K562 (cell line): ENCODE measurements around the gene TPM4. TPM values are rescaled to one million over a fixed set of nuclear protein-coding genes. Genes with fewer than 3 reads are reported as not detected.

ENCODE experiments used
- ATF7 ChIP-seq: fragments of 450-650 bp; IDR thresholded peaks from 2 replicates; pipeline ENCODE4 v1.7.1; 2014; ENCODE audit warnings: mild to moderate bottlenecking, moderate library complexity
- E2F6 ChIP-seq, 2 experiments: IDR thresholded peaks; 2 replicates each; pipeline ENCODE4 v1.6.1; 2011; ENCODE audit warnings: borderline replicate concordance in 1 of 2, control low read depth in 1 of 2, low read depth in 1 of 2, low read length in 1 of 2, mild to moderate bottlenecking in 1 of 2, mixed read lengths in 1 of 2, moderate library complexity in 1 of 2; ENCODE audit not compliant: insufficient read depth in 1 of 2, insufficient read length in 1 of 2, poor library complexity in 1 of 2, severe bottlenecking in 1 of 2; ENCODE audit errors: extremely low read depth in 1 of 2
- HDAC2 ChIP-seq: fragments of 450-650 bp; IDR thresholded peaks from 2 replicates; pipeline ENCODE4 v1.6.1; 2016; ENCODE audit warnings: mild to moderate bottlenecking
- HDGF ChIP-seq: fragments of 450-650 bp; IDR thresholded peaks from 2 replicates; pipeline ENCODE4 v1.6.1; 2016
- LCOR ChIP-seq: sonication (generic); formaldehyde crosslinking; IDR thresholded peaks from 2 replicates; pipeline ENCODE4 v1.8.0; 2022; ENCODE audit warnings: mild to moderate bottlenecking, missing genetic modification reagents
- MYC ChIP-seq, 2 experiments: fragments of 250-450 bp in 1 of 2; sonication (Bioruptor Pico) in 1 of 2; IDR thresholded peaks; 2 replicates each; pipeline versions ENCODE4 v1.5.1 to v1.6.1; 2012 to 2021; ENCODE audit warnings: low read depth in 2 of 2, borderline replicate concordance in 1 of 2, improper control_type of control experiment in 1 of 2, low read length in 1 of 2, mild to moderate bottlenecking in 1 of 2, moderate library complexity in 1 of 2
- NCOR1 ChIP-seq: fragments of 450-650 bp; IDR thresholded peaks from 2 replicates; pipeline ENCODE4 v1.6.1; 2016; ENCODE audit warnings: mild to moderate bottlenecking, moderate library complexity
- PATZ1 ChIP-seq: fragments of 250-450 bp; sonication (Bioruptor Pico); IDR thresholded peaks from 2 replicates; pipeline ENCODE4 v1.5.0; 2020; ENCODE audit warnings: mild to moderate bottlenecking, borderline replicate concordance
- RCOR1 ChIP-seq, 2 experiments: IDR thresholded peaks; 2 replicates each; pipeline ENCODE4 v1.6.1; 2012; ENCODE audit warnings: low read depth in 2 of 2, low read length in 2 of 2, borderline replicate concordance in 1 of 2, improper control_type of control experiment in 1 of 2
- SMARCA5 ChIP-seq: fragments of 450-650 bp; IDR thresholded peaks from 2 replicates; pipeline ENCODE4 v1.6.1; 2016
- TFAP4 ChIP-seq: sonication (generic); formaldehyde crosslinking; IDR thresholded peaks from 2 replicates; pipeline ENCODE4 v1.8.0; 2022; ENCODE audit warnings: missing genetic modification reagents, mild to moderate bottlenecking, moderate library complexity, borderline replicate concordance
- TFE3 ChIP-seq: fragments of 450-650 bp; formaldehyde crosslinking; IDR thresholded peaks from 2 replicates; pipeline ENCODE4 v1.4.0; 2020; ENCODE audit warnings: mild to moderate bottlenecking, mixed read lengths
- TRIM24 ChIP-seq, 2 experiments: fragments of 450-650 bp; IDR thresholded peaks; 2 replicates each; pipeline ENCODE4 v1.6.1; 2016
- TSHZ1 ChIP-seq: fragments of 250-450 bp; sonication (Bioruptor Pico); IDR thresholded peaks from 2 replicates; pipeline ENCODE4 v1.4.0; 2020; ENCODE audit warnings: mild to moderate bottlenecking, moderate library complexity
- ZFP36 ChIP-seq: fragments of 150-350 bp; IDR thresholded peaks from 2 replicates; pipeline ENCODE4 v1.6.1; 2018; ENCODE audit warnings: low read length, low read depth; ENCODE audit not compliant: partially characterized antibody
- ZKSCAN3 ChIP-seq: fragments of 250-450 bp; sonication (Bioruptor Pico); IDR thresholded peaks from 2 replicates; pipeline ENCODE4 v1.4.0; 2020
- ZNF143 ChIP-seq: sonication (generic); formaldehyde crosslinking; IDR thresholded peaks from 2 replicates; pipeline ENCODE4 v1.9.0; 2022; ENCODE audit warnings: mild to moderate bottlenecking, missing genetic modification reagents
- ZNF239 ChIP-seq: fragments of 250-450 bp; sonication (Bioruptor Pico); IDR thresholded peaks from 2 replicates; pipeline ENCODE4 v1.4.0; 2020; ENCODE audit warnings: mild to moderate bottlenecking
- polyA plus RNA-seq, 8 experiments: library from polyadenylated mRNA; depleted of rRNA in 4 of 8; stranded (reverse) in 5 of 8; unstranded in 3 of 8; fragments of >200 nt; fragmentation: Nextera tagmentation in 2 of 8; fragmentation: Illumina TruSeq in 1 of 8; extraction: Ambion mirVana in 2 of 8; extraction: Trizol in 1 of 8; gene quantifications; 2 replicates each; pipeline versions ENCODE4 v1.2.1 to v1.2.3, GENCODE V29; 2011 to 2014; ENCODE audit warnings: inconsistent platforms in 1 of 8, missing spikeins in 1 of 8
- total RNA-seq, 7 experiments: library from RNA; depleted of rRNA in 6 of 7; stranded (reverse); fragments of >200 nt in 6 of 7; fragmentation: Illumina TruSeq in 2 of 7; extraction: Trizol in 2 of 7; gene quantifications; 2 replicates each; pipeline versions ENCODE4 v1.2.1 to v1.2.3, GENCODE V29; 2011 to 2021; ENCODE audit warnings: low replicate concordance in 1 of 7

TPM4 gene
- total and polyA plus RNA-seq, 9 of the 15 experiments (the other 6 are each of a cell fraction or from before 2014, with no cell fraction given), result 28.1 to 111 (median 77.4) TPM

- peak; percentile 90 for TF ChIP-seq TFAP4 (CRISPR knock-in tag)
- peak; percentile 57 for TF ChIP-seq MYC (IDR thresholded peaks at IDR 0.05; ENCODE audit: low read depth, low read length)
- no peak for TF ChIP-seq MYC (CRISPR knock-in tag; IDR thresholded peaks at IDR 0.05; ENCODE audit: borderline replicate concordance, low read depth)
- peak; percentile 99 for TF ChIP-seq SMARCA5
- TF ChIP-seq ZNF239, result no peak
- 0 out of 2 replicates have a peak, but pooled peaks have one; percentile 17 for TF ChIP-seq ATF7
- TF ChIP-seq NCOR1, result 0 out of 2 replicates have a peak, but pooled peaks have one; percentile 11
- peak in 1 of 2 experiments; percentile 33; a peak in 1 of 4 replicates for TF ChIP-seq TRIM24 (IDR thresholded peaks at IDR 0.05)
- peak; percentile 96 for TF ChIP-seq ZFP36
- no peak for TF ChIP-seq ZKSCAN3 (CRISPR knock-in tag)
- TF ChIP-seq ZNF143 (CRISPR knock-in tag), result no peak
- peak; percentile 11 to 90; a peak in 2 of 4 replicates for TF ChIP-seq RCOR1 (IDR thresholded peaks at IDR 0.05; ENCODE audit: borderline replicate concordance in 1 of 2, low read depth in 2 of 2, low read length in 2 of 2)
- no peak for TF ChIP-seq PATZ1 (CRISPR knock-in tag)
- TF ChIP-seq HDAC2, result peak; percentile 88
- peak in 1 of 2 experiments; percentile 27 for TF ChIP-seq E2F6 (IDR thresholded peaks at IDR 0.05; ENCODE audit: borderline replicate concordance in 1 of 2, extremely low read depth in 1 of 2, insufficient read depth in 1 of 2, insufficient read length in 1 of 2, low read depth in 1 of 2, low read length in 1 of 2, poor library complexity in 1 of 2, severe bottlenecking in 1 of 2)
- no peak for TF ChIP-seq TFE3 (CRISPR knock-in tag)
- TF ChIP-seq HDGF, result peak; percentile 60; the same call in 1 of the 2 replicates
- TF ChIP-seq TSHZ1, result no peak
- no peak for TF ChIP-seq LCOR (CRISPR knock-in tag)
Measured at GRCh38 chr19:16141043-16141442, 64.7 kb downstream of the TPM4 start (continued).
